Stomach (tissue), 4 donors: ENCODE data around the gene ASTN2.

Experiments used
- POLR2A ChIP-seq, 4 donors: fragments of 450-650 bp; IDR thresholded peaks; one replicate each; pipeline ENCODE4 v1.6.1; 2016; ENCODE audit warnings: antibody characterized with exemption in 4 of 4, control low read depth in 2 of 4, mild to moderate bottlenecking in 1 of 4, moderate library complexity in 1 of 4
- TF ChIP-seq, protein P1 (sequence below), 7 experiments: fragments of 450-650 bp in 4 of 7; fragments of 200-600 bp in 3 of 7; sonication (generic) in 3 of 7; IDR thresholded peaks; one replicate each; pipeline ENCODE4 v1.5.1; 2016 to 2019; ENCODE audit warnings: antibody characterized with exemption in 7 of 7, control low read depth in 2 of 7, mild to moderate bottlenecking in 1 of 7

GRCh38 chr9:116409638-116410037 lies 1005.2 kb downstream of the ASTN2 start:
- no peak for TF ChIP-seq POLR2A (IDR thresholded peaks at IDR 0.05)
- TF ChIP-seq, protein P1, sequence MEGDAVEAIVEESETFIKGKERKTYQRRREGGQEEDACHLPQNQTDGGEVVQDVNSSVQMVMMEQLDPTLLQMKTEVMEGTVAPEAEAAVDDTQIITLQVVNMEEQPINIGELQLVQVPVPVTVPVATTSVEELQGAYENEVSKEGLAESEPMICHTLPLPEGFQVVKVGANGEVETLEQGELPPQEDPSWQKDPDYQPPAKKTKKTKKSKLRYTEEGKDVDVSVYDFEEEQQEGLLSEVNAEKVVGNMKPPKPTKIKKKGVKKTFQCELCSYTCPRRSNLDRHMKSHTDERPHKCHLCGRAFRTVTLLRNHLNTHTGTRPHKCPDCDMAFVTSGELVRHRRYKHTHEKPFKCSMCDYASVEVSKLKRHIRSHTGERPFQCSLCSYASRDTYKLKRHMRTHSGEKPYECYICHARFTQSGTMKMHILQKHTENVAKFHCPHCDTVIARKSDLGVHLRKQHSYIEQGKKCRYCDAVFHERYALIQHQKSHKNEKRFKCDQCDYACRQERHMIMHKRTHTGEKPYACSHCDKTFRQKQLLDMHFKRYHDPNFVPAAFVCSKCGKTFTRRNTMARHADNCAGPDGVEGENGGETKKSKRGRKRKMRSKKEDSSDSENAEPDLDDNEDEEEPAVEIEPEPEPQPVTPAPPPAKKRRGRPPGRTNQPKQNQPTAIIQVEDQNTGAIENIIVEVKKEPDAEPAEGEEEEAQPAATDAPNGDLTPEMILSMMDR (IDR thresholded peaks at IDR 0.05): no peak
